ENCODE data around the gene ZBTB25.

GRCh38 chr14:64515053-64515452 lies 11.4 kb upstream of the ZBTB25 start:
- TF ChIP-seq EZH2 (IDR thresholded peaks at IDR 0.05; ENCODE audit: insufficient read depth, poor library complexity, severe bottlenecking) (no peak), EZH2phosphoT487 (IDR thresholded peaks at IDR 0.05; ENCODE audit: insufficient read depth, low read depth) (no peak)
